GM19239 (cell line): ENCODE measurements around the gene LIMK2.
"Not testable (repeated sequence)": the region's sequence is repeated elsewhere in the genome, so short reads cannot be mapped to it uniquely, and the experiment has no call there.

Experiments
- DNase-seq: peaks from one replicate; pipeline ENCODE4 v3.0.0; 2011; ENCODE audit warnings: low spot score; ENCODE audit not compliant: insufficient read length
- FAIRE-seq: peaks from 2 replicates; lab custom pipeline; 2011; peaks lifted over from hg19 to GRCh38; lab: Jason Lieb, UNC

The LIMK2 gene

DNA sequence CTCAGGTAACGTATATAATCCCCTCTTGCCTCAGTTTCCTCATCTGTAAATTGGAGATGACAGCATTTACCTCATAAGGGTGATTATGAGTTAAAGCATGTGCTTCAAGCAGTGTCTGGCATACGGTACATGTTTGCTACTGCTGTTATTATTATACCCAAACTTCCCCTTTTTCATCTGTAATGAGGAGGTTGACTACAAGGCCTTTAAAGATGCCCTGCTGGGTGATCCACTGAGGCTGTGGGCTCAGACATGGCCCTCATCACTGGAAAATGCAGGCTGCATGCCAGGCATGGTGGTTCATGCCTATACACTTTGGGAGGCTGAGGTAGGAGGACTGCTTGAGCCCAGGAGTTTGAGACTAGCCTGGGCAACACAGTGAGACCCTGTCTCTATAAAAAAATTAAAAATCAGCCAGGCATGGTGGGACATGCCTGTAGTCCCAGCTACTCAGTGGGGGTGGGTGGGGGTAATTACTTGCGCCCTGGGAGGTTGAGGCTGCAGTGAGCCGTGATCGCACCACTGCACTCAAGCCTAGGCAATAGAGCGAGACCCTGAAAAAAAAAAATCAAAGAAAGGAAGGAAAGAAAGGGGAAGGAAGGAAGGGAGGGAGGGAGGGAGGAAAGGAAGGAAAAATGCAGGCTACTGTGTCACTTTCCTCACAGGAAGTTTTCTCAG is 75.9 kb downstream of the LIMK2 start:
- DNase-seq (no peak), FAIRE-seq (no peak)

GRCh38 chr22:31288496-31289240 is 76.6 kb downstream of the LIMK2 start:
- FAIRE-seq = no peak

DNA sequence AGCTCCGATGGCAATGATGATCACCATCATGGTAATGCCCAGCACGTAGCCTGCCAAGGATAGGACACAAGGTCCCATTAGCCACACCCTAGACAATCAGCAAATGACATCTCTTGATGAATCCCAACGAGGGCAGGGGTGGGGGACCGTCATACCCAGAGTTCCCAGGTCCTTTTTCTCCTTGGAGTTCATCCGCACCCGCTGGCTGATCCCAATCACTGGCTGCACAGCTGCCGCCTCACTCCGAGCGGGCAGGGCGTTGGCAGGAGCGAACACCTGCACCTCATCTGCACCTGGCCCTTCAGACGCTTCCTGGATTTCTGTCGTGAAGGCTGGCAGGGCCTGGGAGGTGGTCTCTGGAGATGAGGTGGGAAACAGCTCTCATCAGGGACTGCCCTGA is 77.2 kb downstream of the LIMK2 start:
- FAIRE-seq = no peak
- DNase-seq = no peak

More at GRCh38 chr22:31288496-31289240, 76.6 kb downstream of the LIMK2 start:
- DNase-seq = no peak

DNA sequence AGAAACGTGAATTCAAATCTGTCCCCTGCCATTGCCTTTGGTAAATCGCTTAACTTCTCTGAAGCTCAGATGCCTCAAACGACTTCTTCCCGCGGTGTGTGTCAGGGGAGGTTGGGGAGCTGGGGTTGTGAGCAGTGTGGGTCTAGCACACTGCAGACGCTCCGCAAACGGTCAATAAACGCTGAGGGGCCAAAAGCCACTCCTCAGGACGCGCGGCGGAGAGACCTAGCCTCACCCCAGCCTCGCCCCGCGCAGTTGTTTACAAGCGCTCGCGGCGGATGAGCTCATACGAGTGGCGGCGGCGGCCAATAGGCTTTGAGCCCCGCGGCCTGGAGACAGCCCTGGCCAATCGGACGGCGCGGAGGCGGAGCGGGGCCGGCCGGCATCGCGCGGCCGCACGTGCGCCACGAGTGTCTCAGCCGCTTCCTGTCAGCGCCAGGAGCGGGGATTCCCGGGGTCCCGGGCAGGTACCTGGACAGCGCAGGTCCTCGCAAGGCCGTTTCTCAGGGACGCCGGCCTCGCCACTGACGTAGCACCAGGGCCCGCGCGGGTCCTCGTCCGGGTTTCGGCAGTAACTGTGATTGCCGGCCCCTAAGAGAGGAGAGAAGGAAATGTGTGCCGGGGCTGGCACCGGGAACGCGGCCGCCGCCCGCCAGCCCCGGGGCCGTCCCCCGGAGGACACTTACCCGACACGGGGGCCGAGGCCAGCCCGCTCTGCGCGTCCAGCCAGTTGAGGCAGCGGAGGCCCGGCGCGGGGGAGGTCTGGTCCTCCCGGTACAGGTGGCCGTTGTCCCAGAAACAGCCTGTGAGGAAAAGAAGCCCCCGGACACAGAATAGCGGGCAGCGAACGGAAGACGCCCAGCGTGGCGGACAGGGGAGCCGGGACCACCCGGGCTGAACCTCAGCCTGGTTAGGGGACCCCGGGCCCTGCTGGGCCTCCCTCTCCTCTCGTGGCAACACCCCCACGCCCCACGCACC is 78.7 kb downstream of the LIMK2 start:
- DNase-seq = peak; percentile 92
- peak; percentile 68 for FAIRE-seq

DNA sequence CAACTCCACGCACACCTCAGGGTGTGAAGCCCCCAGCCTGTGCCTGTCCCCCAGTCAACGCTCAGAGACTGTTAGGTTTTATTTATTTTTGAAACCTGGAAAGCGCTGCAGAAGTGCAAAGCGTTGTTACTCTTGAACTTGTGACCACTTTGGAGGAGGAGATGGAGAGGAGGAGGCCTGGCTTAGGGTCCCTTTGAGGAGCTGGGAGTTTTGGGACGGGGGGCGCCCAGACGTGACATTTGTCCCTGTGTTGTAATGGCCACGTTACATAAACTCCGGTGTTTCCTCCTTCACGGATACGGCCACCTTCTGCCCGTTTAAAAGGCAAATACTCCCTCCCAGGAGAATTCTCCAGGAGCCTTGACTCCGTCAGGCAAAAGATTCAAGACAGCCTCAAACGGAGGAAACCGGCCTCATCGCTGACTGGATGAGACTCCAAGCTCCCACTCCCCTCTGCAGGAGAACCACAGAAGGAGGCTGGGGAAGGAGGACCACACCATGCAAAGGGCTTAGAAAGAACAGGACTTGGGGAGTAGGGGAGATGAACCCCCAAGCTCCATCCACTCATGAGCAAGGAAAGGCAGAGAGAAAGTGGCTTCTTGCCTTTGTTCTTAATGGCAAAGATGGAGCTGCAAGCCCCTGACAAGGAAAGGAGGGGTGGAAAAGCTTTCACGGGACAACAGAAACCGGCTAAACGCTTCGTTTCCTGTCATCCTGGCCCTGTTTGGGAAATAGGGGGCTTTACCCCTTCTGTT is 79.6 kb downstream of the LIMK2 start:
- DNase-seq = no peak
- no peak for FAIRE-seq

DNA sequence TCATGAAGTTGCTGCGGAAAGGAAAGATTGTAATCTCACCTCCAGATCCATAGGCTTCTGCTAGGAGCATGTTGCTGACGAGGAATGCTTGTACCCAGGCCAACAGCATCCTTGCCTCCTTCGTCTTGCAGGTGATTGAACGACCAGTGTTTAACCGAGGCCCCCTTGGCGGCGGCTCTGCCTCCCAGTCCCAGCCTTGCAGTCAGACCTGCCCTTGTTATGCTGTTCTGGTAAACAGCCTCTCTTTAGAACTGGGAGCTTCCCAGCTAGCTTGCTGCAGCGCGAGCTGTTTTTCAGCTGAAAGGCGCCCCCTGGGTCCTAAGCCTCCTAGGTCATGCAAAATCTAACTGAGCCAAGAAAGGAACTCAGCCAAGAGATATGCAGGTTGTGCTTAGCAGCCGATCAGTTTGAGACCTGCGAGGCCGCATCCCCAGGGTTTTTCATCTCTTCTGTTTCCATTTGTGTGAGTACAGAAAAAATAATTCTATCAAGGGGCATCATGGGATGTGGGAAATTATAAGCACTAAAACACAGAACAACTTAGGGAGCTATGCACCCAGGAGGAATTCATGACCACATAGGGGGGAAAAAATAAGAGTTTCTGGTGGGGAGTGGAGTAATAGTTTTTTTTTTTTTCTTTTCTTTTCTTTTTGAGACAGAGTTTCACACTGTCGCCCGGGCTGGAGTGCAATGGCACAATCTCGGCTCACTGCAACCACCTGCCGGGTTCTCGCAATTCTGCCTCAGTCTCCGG is 80.3 kb downstream of the LIMK2 start, which contains the start of gene PIK3IP1:
Gene PIK3IP1 (minus strand): TSS at position 253 of the 754 bp plus-strand sequence. CDS start 144 bp downstream, at position 109.
- FAIRE-seq = peak; percentile 94
- peak; percentile 61 for DNase-seq

DNA sequence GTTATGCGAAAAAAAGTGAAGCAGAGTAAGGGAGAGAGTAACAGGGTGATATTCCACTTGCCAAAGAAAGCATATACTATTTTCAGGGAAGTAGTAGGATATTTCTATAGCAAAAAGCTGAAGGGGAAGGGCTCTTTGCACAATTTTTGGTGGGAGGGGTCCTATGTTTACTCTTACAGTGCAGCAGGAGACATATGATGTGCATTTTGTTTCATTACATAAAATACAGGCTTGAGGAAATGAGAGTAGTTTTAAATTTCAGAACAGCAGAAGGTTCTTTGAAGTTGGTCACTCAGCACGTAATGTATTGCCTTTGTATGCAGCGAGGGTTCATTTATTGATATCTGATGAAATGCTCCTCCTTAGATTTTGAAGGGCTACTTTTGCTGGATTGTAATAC is 83.3 kb downstream of the LIMK2 start:
- DNase-seq (no peak), FAIRE-seq (no peak)

DNA sequence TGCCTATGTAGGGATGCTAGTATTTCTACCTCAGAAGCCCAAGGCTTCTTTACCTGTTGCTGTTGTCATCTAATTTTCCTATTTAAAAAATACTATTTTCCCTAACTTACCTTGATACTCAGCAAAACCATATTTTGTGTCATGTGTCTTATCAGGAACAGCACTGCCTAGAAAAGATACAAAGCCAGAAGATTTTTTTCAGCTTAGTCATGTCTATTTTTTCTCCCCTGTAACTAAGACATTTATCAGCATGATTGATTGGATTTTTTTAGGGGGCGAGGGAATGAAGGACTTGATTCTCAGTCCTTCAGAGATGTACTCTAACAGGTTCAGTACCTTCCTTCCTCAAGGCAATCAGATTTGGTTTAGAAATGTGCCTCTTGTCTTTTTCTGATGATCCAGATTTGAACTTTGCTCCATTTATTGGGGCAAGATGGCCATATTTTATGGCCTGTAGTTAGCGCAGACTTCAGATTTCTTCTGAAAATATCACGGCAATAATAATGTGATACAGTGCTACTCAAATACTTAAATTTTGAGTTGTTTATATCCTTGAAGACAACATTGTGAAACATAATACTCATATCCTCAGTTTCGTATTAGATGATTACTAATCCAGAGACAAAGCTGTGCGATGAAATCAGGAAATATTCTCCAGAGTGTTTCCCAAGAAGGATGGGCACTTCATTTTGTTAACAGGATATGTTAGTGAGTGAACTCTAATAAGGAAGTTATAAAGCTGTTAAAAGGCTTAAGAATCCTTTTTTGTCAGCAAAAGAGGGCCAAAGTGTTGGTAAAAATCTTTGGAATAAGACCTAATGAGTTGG is 83.9 kb downstream of the LIMK2 start:
- no peak for DNase-seq
- no peak for FAIRE-seq

GRCh38 chr22:31300896-31301295 is 88.8 kb downstream of the LIMK2 start:
- DNase-seq (no peak), FAIRE-seq (no peak)

DNA sequence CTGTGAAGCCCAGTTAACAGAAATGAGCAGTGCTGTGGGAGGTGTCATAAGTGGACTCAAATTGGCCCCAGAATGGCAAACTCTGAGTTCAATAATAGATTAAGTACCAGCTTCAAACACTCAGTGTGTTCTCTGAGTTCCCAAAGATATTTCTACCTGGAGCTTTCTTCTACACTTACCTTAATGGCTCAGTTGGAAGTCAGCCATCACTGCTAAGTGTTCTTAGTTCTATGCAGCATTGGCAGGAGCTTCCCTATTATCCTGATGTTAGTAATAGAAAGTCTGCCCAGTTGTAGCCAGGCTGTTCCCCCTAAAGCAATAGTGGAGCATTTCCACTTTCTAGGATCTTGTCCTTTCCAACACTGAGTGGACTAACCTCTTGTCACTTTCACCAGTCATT is 89.9 kb downstream of the LIMK2 start:
- FAIRE-seq = no peak
- DNase-seq = no peak

DNA sequence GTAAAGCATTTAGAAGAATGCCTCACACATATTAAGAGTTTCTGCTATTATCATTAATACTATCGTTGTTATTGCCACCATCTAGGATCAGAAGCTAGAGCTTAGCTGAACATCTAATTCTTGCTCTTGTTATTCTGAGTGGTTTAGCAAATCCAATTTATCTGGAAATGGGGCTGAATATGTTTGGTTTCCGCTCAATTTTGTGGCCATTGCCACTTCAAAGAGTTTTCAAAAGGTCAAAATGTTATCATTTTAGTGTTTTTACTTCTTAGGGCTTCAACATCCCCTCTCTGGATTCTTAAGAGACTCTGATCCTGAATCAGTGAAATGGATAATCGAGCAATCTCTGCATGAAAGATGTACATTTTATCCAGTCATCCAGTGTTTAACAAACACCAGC is 90.4 kb downstream of the LIMK2 start:
- FAIRE-seq (no peak), DNase-seq (no peak)

GRCh38 chr22:31305194-31305593 is 93.1 kb downstream of the LIMK2 start:
- DNase-seq = no peak
- FAIRE-seq = no peak

GRCh38 chr22:31308181-31308580 is 96.1 kb downstream of the LIMK2 start:
- DNase-seq = no peak
- FAIRE-seq = no peak

- FAIRE-seq (peak; percentile 73), DNase-seq (peak; percentile 41)
Measured at GRCh38 chr22:31313366-31314147, 101.5 kb downstream of the LIMK2 start.

GRCh38 chr22:31314220-31314619 is 102.1 kb downstream of the LIMK2 start:
- FAIRE-seq, DNase-seq: not testable (repeated sequence)

DNA sequence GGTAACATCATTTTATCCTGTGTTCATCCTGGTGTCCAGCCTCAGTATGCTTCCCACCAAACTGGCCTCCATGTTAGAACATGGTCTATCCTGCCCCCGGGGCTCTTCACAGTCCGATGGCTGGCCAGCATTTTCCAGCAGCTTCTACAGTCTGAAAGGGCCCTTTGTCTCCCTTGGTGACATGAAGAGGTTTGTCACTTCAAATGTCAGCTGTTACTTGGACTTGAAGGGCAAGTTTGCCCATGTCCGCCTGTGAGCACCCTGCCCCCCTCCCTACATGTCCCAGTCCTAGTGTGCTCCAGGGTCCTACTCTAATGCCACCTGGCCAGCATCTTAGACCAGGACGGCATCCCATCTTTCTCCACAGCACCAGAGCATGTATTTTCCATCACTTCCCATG is 109.3 kb downstream of the LIMK2 start:
- FAIRE-seq = no peak
- DNase-seq = no peak
